Measurements from ENCODE around the gene LEF1. TPM values are rescaled to one million over a fixed set of nuclear protein-coding genes. Genes with fewer than 3 reads are reported as not detected.

Gene LEF1
- total RNA-seq, 1 donor from 2014 or later, result 55.0 TPM

- H3K4me1 Mint-ChIP-seq, result peaks cover 50% of the 10 kb centered on the region
- no peaks in the 10 kb centered on the region for H3K36me3 Mint-ChIP-seq (ENCODE audit: low read depth)
- no peaks in the 10 kb centered on the region for H3K9me3 Mint-ChIP-seq
- peak overlapping the region; percentile 48 for H3K27ac Mint-ChIP-seq (ENCODE audit: unreplicated experiment)
- peaks cover 61% of the 10 kb centered on the region for H3K27me3 Mint-ChIP-seq (ENCODE audit: low read depth)
- TF ChIP-seq, protein P1, sequence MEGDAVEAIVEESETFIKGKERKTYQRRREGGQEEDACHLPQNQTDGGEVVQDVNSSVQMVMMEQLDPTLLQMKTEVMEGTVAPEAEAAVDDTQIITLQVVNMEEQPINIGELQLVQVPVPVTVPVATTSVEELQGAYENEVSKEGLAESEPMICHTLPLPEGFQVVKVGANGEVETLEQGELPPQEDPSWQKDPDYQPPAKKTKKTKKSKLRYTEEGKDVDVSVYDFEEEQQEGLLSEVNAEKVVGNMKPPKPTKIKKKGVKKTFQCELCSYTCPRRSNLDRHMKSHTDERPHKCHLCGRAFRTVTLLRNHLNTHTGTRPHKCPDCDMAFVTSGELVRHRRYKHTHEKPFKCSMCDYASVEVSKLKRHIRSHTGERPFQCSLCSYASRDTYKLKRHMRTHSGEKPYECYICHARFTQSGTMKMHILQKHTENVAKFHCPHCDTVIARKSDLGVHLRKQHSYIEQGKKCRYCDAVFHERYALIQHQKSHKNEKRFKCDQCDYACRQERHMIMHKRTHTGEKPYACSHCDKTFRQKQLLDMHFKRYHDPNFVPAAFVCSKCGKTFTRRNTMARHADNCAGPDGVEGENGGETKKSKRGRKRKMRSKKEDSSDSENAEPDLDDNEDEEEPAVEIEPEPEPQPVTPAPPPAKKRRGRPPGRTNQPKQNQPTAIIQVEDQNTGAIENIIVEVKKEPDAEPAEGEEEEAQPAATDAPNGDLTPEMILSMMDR (conservative IDR thresholded peaks at IDR 0.05), result peak; percentile 40
- H3K4me3 Mint-ChIP-seq, result peak overlapping the region; percentile 99
- DNase-seq (ENCODE audit: low read depth, low spot score), result peak; percentile 31
Observed at GRCh38 chr4:108166441-108167315, 2.1 kb downstream of the LEF1 start.

- peaks cover 54% of the 10 kb centered on the region for H3K27me3 Mint-ChIP-seq (ENCODE audit: low read depth)
- DNase-seq (ENCODE audit: low read depth, low spot score), result no peak
- no peak overlapping the region for H3K27ac Mint-ChIP-seq (ENCODE audit: unreplicated experiment)
- H3K4me3 Mint-ChIP-seq, result peak overlapping the region; percentile 91
- TF ChIP-seq, protein P1 (conservative IDR thresholded peaks at IDR 0.05), result no peak
- no peaks in the 10 kb centered on the region for H3K36me3 Mint-ChIP-seq (ENCODE audit: low read depth)
- H3K4me1 Mint-ChIP-seq, result peaks cover 46% of the 10 kb centered on the region
- no peaks in the 10 kb centered on the region for H3K9me3 Mint-ChIP-seq
Observed at GRCh38 chr4:108166038-108166437, 2.7 kb downstream of the LEF1 start.

GRCh38 chr4:108165586-108165985 is 3.1 kb downstream of the LEF1 start:
- Mint-ChIP-seq H3K36me3 (ENCODE audit: low read depth) (no peaks in the 10 kb centered on the region), H3K4me1 (peaks cover 42% of the 10 kb centered on the region), H3K27me3 (ENCODE audit: low read depth) (peaks cover 50% of the 10 kb centered on the region), H3K27ac (ENCODE audit: unreplicated experiment) (no peak overlapping the region), H3K4me3 (peak overlapping the region; percentile 91), H3K9me3 (no peaks in the 10 kb centered on the region)
- DNase-seq (ENCODE audit: low read depth, low spot score), result no peak
- TF ChIP-seq, protein P1 (conservative IDR thresholded peaks at IDR 0.05), result no peak

DNA sequence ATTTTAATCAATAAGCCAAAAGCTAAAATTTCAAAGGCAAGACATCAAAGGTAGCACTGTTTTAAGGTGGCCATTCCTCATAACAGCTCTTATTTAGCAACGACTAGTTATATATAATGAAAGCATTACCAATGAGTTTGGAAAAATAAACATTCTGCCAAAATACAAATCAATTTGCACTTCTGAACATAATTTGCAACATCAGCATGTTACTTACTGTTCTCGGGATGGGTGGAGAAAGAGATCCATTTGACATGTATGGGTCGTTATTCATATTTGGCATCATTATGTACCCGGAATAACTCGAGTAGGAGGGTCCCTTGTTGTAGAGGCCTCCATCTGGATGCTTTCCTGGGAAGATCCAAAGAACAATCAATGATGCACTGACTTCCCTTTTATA is 5.4 kb downstream of the LEF1 start:
- peak overlapping the region; percentile 23 for H3K4me3 Mint-ChIP-seq
- TF ChIP-seq, protein P1 (conservative IDR thresholded peaks at IDR 0.05), result no peak
- H3K36me3 Mint-ChIP-seq (ENCODE audit: low read depth), result no peaks in the 10 kb centered on the region
- H3K9me3 Mint-ChIP-seq, result no peaks in the 10 kb centered on the region
- peaks cover 30% of the 10 kb centered on the region for H3K27me3 Mint-ChIP-seq (ENCODE audit: low read depth)
- H3K4me1 Mint-ChIP-seq, result peaks cover 24% of the 10 kb centered on the region
- no peak overlapping the region for H3K27ac Mint-ChIP-seq (ENCODE audit: unreplicated experiment)
- no peak for DNase-seq (ENCODE audit: low read depth, low spot score)

DNA sequence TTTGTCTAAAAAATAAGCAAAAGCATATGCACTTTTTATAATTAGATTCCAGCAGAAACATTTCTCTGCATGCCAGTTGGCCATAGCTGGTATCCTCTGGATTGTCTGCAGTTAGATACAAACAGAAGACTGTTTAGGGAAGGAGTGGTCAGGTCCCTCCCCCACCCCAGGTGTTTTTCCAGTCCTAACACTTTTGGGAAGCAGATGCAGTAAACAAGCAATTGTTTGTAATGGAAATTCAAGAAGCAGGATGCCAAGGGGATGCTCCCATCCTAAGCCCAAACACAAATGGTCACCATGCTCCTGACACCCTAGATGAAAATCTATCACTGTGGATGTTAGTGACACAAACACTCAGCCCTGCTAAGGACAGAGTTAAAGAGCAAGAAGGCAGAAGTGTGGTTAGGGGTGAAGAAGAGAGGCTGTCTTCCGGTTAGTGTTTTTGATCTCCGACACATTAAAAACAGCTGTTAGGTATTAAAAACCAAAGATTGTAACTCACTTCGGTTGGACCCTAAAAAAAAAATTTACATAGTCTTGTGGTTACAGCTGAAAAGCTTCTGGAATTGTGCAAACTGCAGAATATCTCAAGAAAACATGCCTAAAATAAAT is 7.9 kb downstream of the LEF1 start:
- Mint-ChIP-seq H3K27me3 (ENCODE audit: low read depth) (peaks cover 10% of the 10 kb centered on the region), H3K27ac (ENCODE audit: unreplicated experiment) (no peak overlapping the region), H3K36me3 (ENCODE audit: low read depth) (no peaks in the 10 kb centered on the region), H3K4me1 (peaks cover 14% of the 10 kb centered on the region), H3K9me3 (no peaks in the 10 kb centered on the region), H3K4me3 (no peak overlapping the region)
- no peak for DNase-seq (ENCODE audit: low read depth, low spot score)
- TF ChIP-seq, protein P1 (conservative IDR thresholded peaks at IDR 0.05), result no peak

Data from neural crest cell (in vitro differentiated cells).